Spleen (tissue), 7 donors: ENCODE measurements around the gene PKD2L2.

ENCODE experiments used
- CTCF ChIP-seq, 11 experiments: fragments of 200-600 bp in 7 of 11; fragments of 450-650 bp in 4 of 11; sonication (generic) in 4 of 11; IDR thresholded peaks in 8 of 11; conservative IDR thresholded peaks in 3 of 11; 1 replicate in 7 of 11; 2 replicates in 4 of 11; pipeline versions ENCODE4 v1.4.0 to v1.8.0; 2016 to 2021; ENCODE audit warnings: antibody characterized with exemption in 11 of 11, inconsistent platforms in 4 of 11, mild to moderate bottlenecking in 1 of 11
- POLR2A ChIP-seq, 3 donors: fragments of 450-650 bp; IDR thresholded peaks; one replicate each; pipeline ENCODE4 v1.5.1; 2017; ENCODE audit warnings: antibody characterized with exemption in 3 of 3, mild to moderate bottlenecking in 1 of 3
- donor health status: DM: no; HTN: no; CAD: no; lungs with moderate emphysema.
- donor health status: DM: no; HTN: no; CAD: no.
- donor health status: DM: no; HTN: no; CAD: no.

GRCh38 chr5:137938751-137939143, 49.5 kb downstream of the PKD2L2 start:
- TF ChIP-seq POLR2A (IDR thresholded peaks at IDR 0.05) (no peak), CTCF (IDR thresholded peaks at IDR 0.05 in 8 of 11, conservative IDR thresholded peaks at IDR 0.05 in 3 of 11) (no peak)
